ENCODE results near the gene MRPS15. TPM values are rescaled to one million over a fixed set of nuclear protein-coding genes. Genes with fewer than 3 reads are reported as not detected.
"Not testable (repeated sequence)": the region's sequence is repeated elsewhere in the genome, so short reads cannot be mapped to it uniquely, and the experiment has no call there.

MRPS15 gene
- total and polyA plus RNA-seq, 2 donors (not counting 3 experiments of a cell fraction or from before 2014, with no cell fraction given), result 47.1 to 105 TPM

- ChIA-PET POLR2A (no interaction called here), CTCF (interaction anchor here (2.8 kb wide), 1 partner anchor 14 kb away, joined by 14 read pairs; no protein-coding TSS in a partner anchor)
- Histone ChIP-seq H3K9ac (replicated peaks; ENCODE audit: extremely low read depth, insufficient read depth, low read length) (no peak overlapping the region), H3K9me1 (replicated peaks; ENCODE audit: control insufficient read depth, extremely low read depth, insufficient read depth, low read length) (no peaks in the 10 kb centered on the region), H3K79me2 (ENCODE audit: control insufficient read depth, insufficient read depth, low read length) (no peaks in the 10 kb centered on the region), H3K4me2 (ENCODE audit: insufficient read depth, low read length) (no peak overlapping the region), H3K27me3 (ENCODE audit: control insufficient read depth in 2 of 2, insufficient read depth in 2 of 2, low read length in 2 of 2) (peaks cover 5 to 6% of the 10 kb centered on the region in 2 experiments), H3K27ac (ENCODE audit: insufficient read depth, low read depth, low read length) (no peak overlapping the region), H3K4me1 (ENCODE audit: control insufficient read depth, extremely low read depth, insufficient read depth, low read length) (no peaks in the 10 kb centered on the region), H3K4me3 (replicated peaks in 1 of 3; ENCODE audit: insufficient read depth in 1 of 3, low read depth in 1 of 3, low read length in 3 of 3) (no peak overlapping the region), H4K20me1 (replicated peaks; ENCODE audit: control insufficient read depth, extremely low read depth, insufficient read depth, low read length) (no peaks in the 10 kb centered on the region), H2AFZ (ENCODE audit: low read depth, low read length) (no peak overlapping the region), H3K36me3 (ENCODE audit: control insufficient read depth in 2 of 2, extremely low read depth in 1 of 2, insufficient read depth in 2 of 2, low read length in 2 of 2) (no peaks in the 10 kb centered on the region), H3K9me3 (replicated peaks; ENCODE audit: control insufficient read depth, insufficient read depth, low read length) (no peaks in the 10 kb centered on the region)
- dilution Hi-C loops (cut with MboI; ENCODE audit: extremely low pct_ligation_motif_present, low sequenced_read_pairs), result no loop called here
- intact Hi-C loops (cut with micrococcal nuclease), result no loop called here
- DNase-seq (ENCODE audit: low read depth, low spot score) (no peak), FAIRE-seq (no peak)
- no TSS peak for BruUV-seq (replicated peaks)
- TF ChIP-seq POLR2A (IDR thresholded peaks at IDR 0.05; ENCODE audit: low read depth, low read length) (no peak), POLR2AphosphoS5 (IDR thresholded peaks at IDR 0.05; ENCODE audit: insufficient read depth, low read depth, low read length) (no peak), GATA2 (IDR thresholded peaks at IDR 0.05; ENCODE audit: insufficient read depth, insufficient read length, low read depth, low read length) (no peak), FOS (IDR thresholded peaks at IDR 0.05; ENCODE audit: borderline replicate concordance, insufficient read depth, low read length) (no peak), JUN (IDR thresholded peaks at IDR 0.05; ENCODE audit: borderline replicate concordance, insufficient read depth, insufficient read length, low read depth) (no peak), MYC (IDR thresholded peaks at IDR 0.05; ENCODE audit: low read depth, low read length) (no peak), CTCF (IDR thresholded peaks at IDR 0.05; ENCODE audit: extremely low read depth in 1 of 2, insufficient read depth in 1 of 2, low read depth in 1 of 2, low read length in 2 of 2) (no peak), EZH2 (IDR thresholded peaks at IDR 0.05; ENCODE audit: borderline replicate concordance, low read depth, low read length, severe bottlenecking) (no peak)
Measured at GRCh38 chr1:36502616-36503015, 38.4 kb upstream of the MRPS15 start.

GRCh38 chr1:36501911-36502310 lies 37.7 kb upstream of the MRPS15 start:
- H4K20me1 ChIP-seq (replicated peaks; ENCODE audit: control insufficient read depth, extremely low read depth, insufficient read depth, low read length); dilution Hi-C loops (cut with MboI; ENCODE audit: extremely low pct_ligation_motif_present, low sequenced_read_pairs); POLR2A ChIA-PET; H3K9ac ChIP-seq (replicated peaks; ENCODE audit: extremely low read depth, insufficient read depth, low read length); FAIRE-seq; H3K79me2 ChIP-seq (ENCODE audit: control insufficient read depth, insufficient read depth, low read length); BruUV-seq (replicated peaks); H3K9me1 ChIP-seq (replicated peaks; ENCODE audit: control insufficient read depth, extremely low read depth, insufficient read depth, low read length); H2AFZ ChIP-seq (ENCODE audit: low read depth, low read length); H3K4me1 ChIP-seq (ENCODE audit: control insufficient read depth, extremely low read depth, insufficient read depth, low read length); H3K4me2 ChIP-seq (ENCODE audit: insufficient read depth, low read length); H3K9me3 ChIP-seq (replicated peaks; ENCODE audit: control insufficient read depth, insufficient read depth, low read length); intact Hi-C loops (cut with micrococcal nuclease); H3K27ac ChIP-seq (ENCODE audit: insufficient read depth, low read depth, low read length); H3K27me3 ChIP-seq (ENCODE audit: control insufficient read depth in 2 of 2, insufficient read depth in 2 of 2, low read length in 2 of 2); H3K36me3 ChIP-seq (ENCODE audit: control insufficient read depth in 2 of 2, extremely low read depth in 1 of 2, insufficient read depth in 2 of 2, low read length in 2 of 2); DNase-seq (ENCODE audit: low read depth, low spot score); H3K4me3 ChIP-seq (replicated peaks in 1 of 3; ENCODE audit: insufficient read depth in 1 of 3, low read depth in 1 of 3, low read length in 3 of 3): not testable (repeated sequence)
- CTCF ChIA-PET, result interaction anchor here (2.8 to 4.4 kb wide), 2 partner anchors 14 to 15 kb away, joined by 14 to 23 read pairs; no protein-coding TSS in a partner anchor

Data from endothelial cell of umbilical vein (primary cell).